C4-2B (cell line): ENCODE measurements around the gene SRRM3.

Source experiments
- ZFX ChIP-seq: fragments of 450-650 bp; IDR thresholded peaks from 2 replicates; pipeline ENCODE4 v1.6.1; 2017
- TF ChIP-seq, protein P1 (sequence below): fragments of 450-650 bp; conservative IDR thresholded peaks from 2 replicates; pipeline ENCODE4 v1.5.1; 2017; ENCODE audit warnings: mild to moderate bottlenecking

DNA sequence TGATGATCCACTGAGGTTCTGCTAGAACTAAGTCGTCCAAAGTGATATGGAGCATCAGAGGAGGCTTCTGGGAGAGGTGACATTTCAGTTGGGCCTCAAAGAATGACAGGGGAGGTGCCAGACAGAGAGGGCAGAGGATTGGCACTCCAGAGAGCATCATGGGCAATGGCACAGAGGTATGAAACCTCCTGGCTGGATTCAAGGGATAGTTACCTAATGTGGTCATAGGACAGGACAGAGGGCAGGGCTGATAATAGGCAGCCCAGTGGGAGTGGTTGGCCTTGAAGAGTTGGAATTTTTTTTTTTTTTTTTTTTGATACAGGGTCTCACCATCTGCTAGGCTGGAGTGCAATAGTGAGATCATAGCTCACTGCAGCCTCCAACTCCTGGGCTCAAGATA, 7.6 kb downstream of the SRRM3 start:
- TF ChIP-seq, protein P1, sequence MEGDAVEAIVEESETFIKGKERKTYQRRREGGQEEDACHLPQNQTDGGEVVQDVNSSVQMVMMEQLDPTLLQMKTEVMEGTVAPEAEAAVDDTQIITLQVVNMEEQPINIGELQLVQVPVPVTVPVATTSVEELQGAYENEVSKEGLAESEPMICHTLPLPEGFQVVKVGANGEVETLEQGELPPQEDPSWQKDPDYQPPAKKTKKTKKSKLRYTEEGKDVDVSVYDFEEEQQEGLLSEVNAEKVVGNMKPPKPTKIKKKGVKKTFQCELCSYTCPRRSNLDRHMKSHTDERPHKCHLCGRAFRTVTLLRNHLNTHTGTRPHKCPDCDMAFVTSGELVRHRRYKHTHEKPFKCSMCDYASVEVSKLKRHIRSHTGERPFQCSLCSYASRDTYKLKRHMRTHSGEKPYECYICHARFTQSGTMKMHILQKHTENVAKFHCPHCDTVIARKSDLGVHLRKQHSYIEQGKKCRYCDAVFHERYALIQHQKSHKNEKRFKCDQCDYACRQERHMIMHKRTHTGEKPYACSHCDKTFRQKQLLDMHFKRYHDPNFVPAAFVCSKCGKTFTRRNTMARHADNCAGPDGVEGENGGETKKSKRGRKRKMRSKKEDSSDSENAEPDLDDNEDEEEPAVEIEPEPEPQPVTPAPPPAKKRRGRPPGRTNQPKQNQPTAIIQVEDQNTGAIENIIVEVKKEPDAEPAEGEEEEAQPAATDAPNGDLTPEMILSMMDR: no peak
- TF ChIP-seq ZFX: no peak
